BE2C (cell line): ENCODE measurements around the gene PFDN4.

Experiments
- DNase-seq: peaks from one replicate; pipeline ENCODE4 v3.0.0-alpha.2; 2020
- H3K27me3 ChIP-seq: fragments of 250-450 bp; sonication (Bioruptor Pico); 2 replicates; pipeline ENCODE4 v1.5.1; 2020; ENCODE audit warnings: mild to moderate bottlenecking
- H3K36me3 ChIP-seq: fragments of 250-450 bp; sonication (Bioruptor Pico); 2 replicates; pipeline ENCODE4 v1.5.1; 2020; ENCODE audit warnings: mild to moderate bottlenecking
- H3K4me1 ChIP-seq: fragments of 250-450 bp; sonication (Bioruptor Pico); 2 replicates; pipeline ENCODE4 v1.5.1; 2020
- H3K4me3 ChIP-seq: 2 replicates; pipeline ENCODE4 v1.5.1; 2011; ENCODE audit warnings: low read depth, low read length
- H3K9me3 ChIP-seq: fragments of 250-450 bp; sonication (Bioruptor Pico); 2 replicates; pipeline ENCODE4 v1.5.1; 2020
- TF ChIP-seq, protein P1 (sequence below): IDR thresholded peaks from 2 replicates; pipeline ENCODE4 v1.5.1; 2012; ENCODE audit warnings: mild to moderate bottlenecking, low read depth, low read length

PFDN4 gene

DNA sequence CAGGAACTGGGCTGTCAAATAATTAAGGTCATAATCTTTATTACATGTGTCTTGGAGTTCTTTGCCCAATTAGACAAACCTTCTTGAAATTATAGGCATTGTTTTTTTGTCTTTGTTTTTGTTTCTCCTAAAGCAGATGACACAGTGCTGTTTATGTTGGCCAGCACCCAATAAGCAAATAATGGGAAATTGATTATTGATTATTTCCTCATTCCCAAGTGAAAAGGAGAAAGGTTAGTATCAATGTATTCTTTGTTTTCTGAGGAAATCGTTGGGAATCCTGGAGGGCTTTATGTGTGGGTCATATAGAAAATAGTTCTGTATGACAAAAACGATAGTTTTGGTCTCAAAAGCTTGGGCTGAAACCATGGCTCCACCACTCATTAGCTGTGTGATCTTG, 29.6 kb upstream of the PFDN4 start:
- Histone ChIP-seq H3K4me1 (no peaks in the 10 kb centered on the region), H3K27me3 (peaks cover 64% of the 10 kb centered on the region), H3K9me3 (no peaks in the 10 kb centered on the region), H3K4me3 (no peak overlapping the region), H3K36me3 (no peaks in the 10 kb centered on the region)
- no peak for DNase-seq
- TF ChIP-seq, protein P1, sequence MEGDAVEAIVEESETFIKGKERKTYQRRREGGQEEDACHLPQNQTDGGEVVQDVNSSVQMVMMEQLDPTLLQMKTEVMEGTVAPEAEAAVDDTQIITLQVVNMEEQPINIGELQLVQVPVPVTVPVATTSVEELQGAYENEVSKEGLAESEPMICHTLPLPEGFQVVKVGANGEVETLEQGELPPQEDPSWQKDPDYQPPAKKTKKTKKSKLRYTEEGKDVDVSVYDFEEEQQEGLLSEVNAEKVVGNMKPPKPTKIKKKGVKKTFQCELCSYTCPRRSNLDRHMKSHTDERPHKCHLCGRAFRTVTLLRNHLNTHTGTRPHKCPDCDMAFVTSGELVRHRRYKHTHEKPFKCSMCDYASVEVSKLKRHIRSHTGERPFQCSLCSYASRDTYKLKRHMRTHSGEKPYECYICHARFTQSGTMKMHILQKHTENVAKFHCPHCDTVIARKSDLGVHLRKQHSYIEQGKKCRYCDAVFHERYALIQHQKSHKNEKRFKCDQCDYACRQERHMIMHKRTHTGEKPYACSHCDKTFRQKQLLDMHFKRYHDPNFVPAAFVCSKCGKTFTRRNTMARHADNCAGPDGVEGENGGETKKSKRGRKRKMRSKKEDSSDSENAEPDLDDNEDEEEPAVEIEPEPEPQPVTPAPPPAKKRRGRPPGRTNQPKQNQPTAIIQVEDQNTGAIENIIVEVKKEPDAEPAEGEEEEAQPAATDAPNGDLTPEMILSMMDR, result no peak

DNA sequence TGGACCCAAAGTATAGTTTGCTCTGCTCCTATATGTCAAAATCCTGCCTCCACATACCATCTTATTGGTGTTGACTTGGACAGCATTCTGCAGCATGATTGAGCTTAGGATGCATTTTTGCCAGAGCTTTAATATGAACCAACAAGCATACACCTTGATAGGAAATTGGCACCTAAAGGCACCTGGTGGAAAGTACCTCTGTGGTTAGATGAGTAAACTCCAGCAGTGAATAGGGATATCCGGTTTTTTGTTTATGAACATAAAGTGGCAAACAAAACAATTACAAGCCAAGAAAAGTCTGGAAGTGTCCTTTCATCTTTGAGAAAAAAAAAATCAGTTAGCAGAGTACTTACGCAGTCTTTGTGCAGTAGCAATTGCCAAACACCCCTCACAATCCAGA, 27.9 kb upstream of the PFDN4 start:
- no peaks in the 10 kb centered on the region for H3K36me3 ChIP-seq
- no peaks in the 10 kb centered on the region for H3K9me3 ChIP-seq
- H3K4me3 ChIP-seq, result no peak overlapping the region
- H3K4me1 ChIP-seq, result no peaks in the 10 kb centered on the region
- DNase-seq, result no peak
- TF ChIP-seq, protein P1, result no peak
- peaks cover 64% of the 10 kb centered on the region for H3K27me3 ChIP-seq

DNA sequence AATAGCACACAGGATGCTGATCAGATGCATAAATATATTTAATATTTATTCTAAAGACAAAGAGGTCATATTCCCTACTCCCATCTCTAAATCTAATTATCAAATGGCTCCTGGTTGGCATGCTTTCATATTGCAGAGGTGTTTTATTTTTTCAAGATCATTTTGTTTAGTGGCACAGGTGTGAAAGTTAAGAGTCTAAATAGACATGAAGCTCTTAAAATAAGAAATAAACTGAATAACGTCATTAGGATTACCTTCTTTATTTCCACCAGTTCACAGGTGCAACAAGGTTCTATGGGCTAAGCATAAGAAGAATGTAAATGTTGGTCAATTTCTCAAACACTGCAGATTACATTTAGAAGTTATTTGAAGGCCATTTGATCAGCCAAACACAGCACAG, 27.0 kb upstream of the PFDN4 start:
- Histone ChIP-seq H3K9me3 (no peaks in the 10 kb centered on the region), H3K36me3 (no peaks in the 10 kb centered on the region), H3K27me3 (peaks cover 63% of the 10 kb centered on the region), H3K4me1 (no peaks in the 10 kb centered on the region), H3K4me3 (no peak overlapping the region)
- TF ChIP-seq, protein P1, result no peak
- DNase-seq, result no peak

- no peak overlapping the region for H3K4me3 ChIP-seq
- no peak for DNase-seq
Measured at GRCh38 chr20:54184071-54184470, 23.8 kb upstream of the PFDN4 start.

GRCh38 chr20:54184904-54185626, 22.8 kb upstream of the PFDN4 start:
- Histone ChIP-seq H3K9me3 (no peaks in the 10 kb centered on the region), H3K4me3 (no peak overlapping the region), H3K4me1 (no peaks in the 10 kb centered on the region), H3K36me3 (no peaks in the 10 kb centered on the region), H3K27me3 (peaks cover 47% of the 10 kb centered on the region)
- TF ChIP-seq, protein P1, result no peak
- DNase-seq, result no peak

More at GRCh38 chr20:54184071-54184470, 23.8 kb upstream of the PFDN4 start:
- TF ChIP-seq, protein P1, result no peak
- H3K4me1 ChIP-seq, result no peaks in the 10 kb centered on the region
- peaks cover 47% of the 10 kb centered on the region for H3K27me3 ChIP-seq
- H3K36me3 ChIP-seq, result no peaks in the 10 kb centered on the region
- no peaks in the 10 kb centered on the region for H3K9me3 ChIP-seq

- Histone ChIP-seq H3K4me1 (no peaks in the 10 kb centered on the region), H3K36me3 (no peaks in the 10 kb centered on the region), H3K4me3 (0 out of 2 replicates have a peak overlapping the region, but pooled peaks have one; percentile 2), H3K27me3 (peaks cover 23% of the 10 kb centered on the region), H3K9me3 (no peaks in the 10 kb centered on the region)
- no peak for DNase-seq
- TF ChIP-seq, protein P1, result no peak
Measured at GRCh38 chr20:54188132-54188849, 19.6 kb upstream of the PFDN4 start.
